B cell (primary cell): ENCODE measurements around the gene VEZT. TPM values are rescaled to one million over a fixed set of nuclear protein-coding genes. Genes with fewer than 3 reads are reported as not detected.
"Not testable (repeated sequence)": the region's sequence is repeated elsewhere in the genome, so short reads cannot be mapped to it uniquely, and the experiment has no call there.

ENCODE experiments used
- ATAC-seq: fragments of 200-7000 bp; cut with Tn5 transposase; one replicate; pipeline ENCODE4 v1.10.0; 2021; ENCODE audit warnings: low read depth, mild to moderate bottlenecking, moderate number of reproducible peaks, moderate library complexity
- CTCF ChIA-PET: fragments of 350-600 bp; sonication (Branson Sonifier 250); formaldehyde crosslinking; loops from one replicate; lab custom pipeline; 2021; ENCODE audit warnings: antibody characterized with exemption, inconsistent platforms; lab: Charles Lee
- POLR2A ChIA-PET: fragments of 350-600 bp; sonication (Branson Sonifier 250); formaldehyde crosslinking; loops from one replicate; lab custom pipeline; 2021; ENCODE audit warnings: antibody characterized with exemption; lab: Charles Lee
- DNase-seq: peaks from one replicate; pipeline ENCODE4 v3.0.0; 2013
- H2AFZ ChIP-seq: 2 replicates; pipeline ENCODE4 v1.6.1; 2012; ENCODE audit warnings: mild to moderate bottlenecking, low read depth, low read length; ENCODE audit not compliant: insufficient read depth, poor library complexity, severe bottlenecking
- H3K27ac ChIP-seq, 2 donors: 1 replicate in 1 of 2; 2 replicates in 1 of 2; pipeline ENCODE4 v1.5.1; 2012 to 2013; ENCODE audit warnings: low read length in 2 of 2, mild to moderate bottlenecking in 2 of 2, moderate library complexity in 1 of 2
- H3K27me3 ChIP-seq, 4 experiments: fragments of 200-600 bp in 1 of 4; sonication (generic) in 1 of 4; replicated peaks in 1 of 4; 1 replicate in 2 of 4; 2 replicates in 2 of 4; pipeline versions ENCODE4 v1.6.1 to v1.7.0; 2013 to 2016; ENCODE audit warnings: low read length in 3 of 4, mild to moderate bottlenecking in 2 of 4, mixed read lengths in 1 of 4, moderate library complexity in 1 of 4; ENCODE audit not compliant: insufficient read depth in 4 of 4, control insufficient read depth in 3 of 4; ENCODE audit errors: control extremely low read depth in 1 of 4
- H3K36me3 ChIP-seq, 2 experiments: replicated peaks in 1 of 2; 1 replicate in 1 of 2; 2 replicates in 1 of 2; pipeline versions ENCODE4 v1.6.1 to v1.7.1; 2013; ENCODE audit warnings: low read length in 1 of 2; ENCODE audit not compliant: insufficient read depth in 2 of 2, control insufficient read depth in 1 of 2; ENCODE audit errors: control extremely low read depth in 1 of 2, extremely low read depth in 1 of 2
- H3K4me1 ChIP-seq, 2 donors: fragments of 200-600 bp in 1 of 2; sonication (generic) in 1 of 2; 1 replicate in 1 of 2; 2 replicates in 1 of 2; pipeline versions ENCODE4 v1.5.1 to v1.6.1; 2013 to 2017; ENCODE audit warnings: low read length in 2 of 2; ENCODE audit not compliant: control insufficient read depth in 2 of 2, insufficient read depth in 2 of 2
- H3K4me2 ChIP-seq: replicated peaks from 2 replicates; pipeline ENCODE3; 2012; ENCODE audit warnings: mild to moderate bottlenecking, low read depth, low read length; ENCODE audit not compliant: poor library complexity, severe bottlenecking
- H3K4me3 ChIP-seq, 5 experiments: fragments of 200-600 bp in 1 of 5; sonication (generic) in 1 of 5; 1 replicate in 3 of 5; 2 replicates in 2 of 5; pipeline versions ENCODE4 v1.5.1 to v1.7.0; 2011 to 2016; ENCODE audit warnings: low read length in 4 of 5, mild to moderate bottlenecking in 4 of 5, low read depth in 2 of 5, control low read depth in 1 of 5, moderate library complexity in 1 of 5; ENCODE audit not compliant: insufficient read depth in 1 of 5; ENCODE audit errors: control extremely low read depth in 1 of 5, extremely low read depth in 1 of 5
- H3K79me2 ChIP-seq: fragments of 200-600 bp; sonication (generic); one replicate; pipeline ENCODE4 v1.6.0; 2016; ENCODE audit warnings: low read length; ENCODE audit not compliant: control insufficient read depth, insufficient read depth
- H3K9ac ChIP-seq: fragments of 200-600 bp; sonication (generic); 2 replicates; pipeline ENCODE4 v1.6.1; 2017; ENCODE audit warnings: mild to moderate bottlenecking, low read length, moderate library complexity
- H3K9me3 ChIP-seq, 3 donors: one replicate each; pipeline versions ENCODE4 v1.6.1 to v1.7.1; 2013; ENCODE audit warnings: low read length in 2 of 3; ENCODE audit not compliant: control insufficient read depth in 2 of 3, insufficient read depth in 1 of 3; ENCODE audit errors: control extremely low read depth in 1 of 3
- H4K20me1 ChIP-seq: 2 replicates; pipeline ENCODE4 v1.6.0; 2012; ENCODE audit warnings: mild to moderate bottlenecking, low read length; ENCODE audit not compliant: insufficient read depth, control insufficient read depth, poor library complexity, severe bottlenecking
- H3K27ac Mint-ChIP-seq: one replicate; pipeline ENCODE4 v1.8.0; 2021; ENCODE audit warnings: mixed read lengths
- H3K27me3 Mint-ChIP-seq: one replicate; pipeline ENCODE4 v1.8.0; 2021; ENCODE audit warnings: mixed read lengths
- H3K4me1 Mint-ChIP-seq: one replicate; pipeline ENCODE4 v1.8.0; 2021; ENCODE audit warnings: mixed read lengths
- H3K4me3 Mint-ChIP-seq: one replicate; pipeline ENCODE4 v1.8.0; 2021; ENCODE audit warnings: mixed read lengths
- H3K9me3 Mint-ChIP-seq: one replicate; pipeline ENCODE4 v1.8.0; 2022; ENCODE audit warnings: mixed read lengths; ENCODE audit not compliant: insufficient read depth
- CTCF ChIP-seq: fragments of 200-600 bp; IDR thresholded peaks from one replicate; pipeline ENCODE4 v1.8.0; 2022; ENCODE audit warnings: antibody characterized with exemption, mild to moderate bottlenecking
- EZH2 ChIP-seq: IDR thresholded peaks from 2 replicates; pipeline ENCODE4 v1.6.1; 2012; ENCODE audit warnings: borderline replicate concordance, low read depth, mild to moderate bottlenecking, moderate library complexity, low read length; ENCODE audit not compliant: insufficient read depth, poor library complexity, severe bottlenecking
- WGBS: methylation state at CpG from one replicate; pipeline ENCODE4 v1.1.5; 2013; ENCODE audit warnings: missing lambda C conversion rate; ENCODE audit not compliant: insufficient coverage; 5-methylcytosine and 5-hydroxymethylcytosine counted together
- intact Hi-C: fragments of 100-400 bp; cut with micrococcal nuclease; formaldehyde crosslinking; loops from one replicate; pipeline ENCODE4 v1.10.0; 2022
- polyA plus RNA-seq: library from polyadenylated mRNA; depleted of rRNA; stranded (reverse); fragments of >200 nt; gene quantifications from 2 replicates; pipeline ENCODE4 v1.2.3, GENCODE V29; 2012
- total RNA-seq, 2 donors: library from RNA; stranded (reverse); fragments of 120-200 nt in 1 of 2; gene quantifications; 1 replicate in 1 of 2; 2 replicates in 1 of 2; pipeline versions ENCODE4 v1.2.3 to v1.2.4, GENCODE V29; 2013 to 2022

VEZT gene
- total and polyA plus RNA-seq, 2 donors (not counting 1 experiment from before 2014, with no cell fraction given) = 19.9 to 61.8 TPM

GRCh38 chr12:95240556-95240955 lies 22.9 kb downstream of the VEZT start:
- no peak for TF ChIP-seq CTCF
- no peak for TF ChIP-seq EZH2
- H3K27me3 Mint-ChIP-seq = no peaks in the 10 kb centered on the region
- Histone ChIP-seq H3K9me3 (peaks cover 0 to 1% (median 0%) of the 10 kb centered on the region in 3 donors), H3K4me2 (no peak overlapping the region), H2AFZ (no peak overlapping the region), H3K4me3 (no peak overlapping the region), H3K79me2 (peaks cover 55% of the 10 kb centered on the region), H3K9ac (no peak overlapping the region), H3K4me1 (no peaks in the 10 kb centered on the region), H4K20me1 (peaks cover 28% of the 10 kb centered on the region), H3K27ac (no peak overlapping the region), H3K27me3 (no peaks in the 10 kb centered on the region), H3K36me3 (peaks cover 0 to 7% of the 10 kb centered on the region in 2 experiments)
- ATAC-seq (no peak), DNase-seq (no peak)
- intact Hi-C loops = no loop called here
- no peak overlapping the region for H3K27ac Mint-ChIP-seq
- no peaks in the 10 kb centered on the region for H3K9me3 Mint-ChIP-seq
- WGBS = no CpG with 5 or more reads among the region's 2 CpGs
- ChIA-PET CTCF (no interaction called here), POLR2A (no interaction called here)
- H3K4me3 Mint-ChIP-seq = no peak overlapping the region
- H3K4me1 Mint-ChIP-seq = peaks cover 18% of the 10 kb centered on the region

GRCh38 chr12:95241138-95241537 lies 23.5 kb downstream of the VEZT start:
- H3K4me1 Mint-ChIP-seq = peaks cover 18% of the 10 kb centered on the region
- ATAC-seq, H3K4me3 Mint-ChIP-seq, intact Hi-C loops, H3K27ac ChIP-seq, H3K27me3 ChIP-seq, H3K9me3 Mint-ChIP-seq, DNase-seq, H3K36me3 ChIP-seq, H3K27me3 Mint-ChIP-seq, H2AFZ ChIP-seq, H3K4me2 ChIP-seq, H3K9ac ChIP-seq, H3K4me3 ChIP-seq, H3K9me3 ChIP-seq, H3K27ac Mint-ChIP-seq, CTCF ChIA-PET, H3K4me1 ChIP-seq: not testable (repeated sequence)
- WGBS = 100% methylated on average over 3 of the region's 6 CpGs
- POLR2A ChIA-PET = interaction anchor here (0.6 kb wide), 1 partner anchor 9 kb away, joined by 3 read pairs; no protein-coding TSS in a partner anchor
- Histone ChIP-seq H4K20me1 (peaks cover 28% of the 10 kb centered on the region), H3K79me2 (peaks cover 54% of the 10 kb centered on the region)
